GM12878 (cell line): ENCODE data around the gene PCDHA7. TPM values are rescaled to one million over a fixed set of nuclear protein-coding genes. Genes with fewer than 3 reads are reported as not detected.

ENCODE experiments used
- ATAC-seq: fragments of 200-7000 bp; cut with Tn5 transposase; 3 replicates; pipeline ENCODE4 v1.9.1; 2020; ENCODE audit warnings: mild to moderate bottlenecking, moderate library complexity
- BruUV-seq: library from RNA; stranded (reverse); fragments of 400-500 nt; replicated peaks from 2 replicates; lab custom pipeline; 2021; lab: Mats Ljungman, UMichigan
- CTCF ChIA-PET: fragments of 300-600 bp; sonication (Branson Sonifier 250); formaldehyde crosslinking; extraction: SDS; loops from one replicate; lab custom pipeline; 2021; ENCODE audit warnings: inconsistent platforms; lab: Yijun Ruan, JAX
- POLR2A ChIA-PET: fragments of 350-600 bp; formaldehyde crosslinking; extraction: SDS; loops from one replicate; lab custom pipeline; 2021; ENCODE audit warnings: inconsistent platforms; lab: Charles Lee
- RAD21 ChIA-PET: fragments of 300-600 bp; sonication (Branson Sonifier 250); formaldehyde crosslinking; loops from one replicate; lab custom pipeline; 2023; ENCODE audit warnings: antibody characterized with exemption; ENCODE audit not compliant: unreplicated experiment; lab: Charles Lee
- SMC1A ChIA-PET: fragments of 300-600 bp; sonication (Branson Sonifier 250); formaldehyde crosslinking; loops from one replicate; lab custom pipeline; 2023; ENCODE audit not compliant: unreplicated experiment, uncharacterized antibody; lab: Charles Lee
- DNase-seq: peaks from one replicate; pipeline ENCODE4 v3.0.0-alpha.2; 2011; ENCODE audit warnings: low read depth, low spot score
- FAIRE-seq: peaks from 3 replicates; lab custom pipeline; 2011; peaks lifted over from hg19 to GRCh38; lab: Jason Lieb, UNC
- H2AFZ ChIP-seq: 2 replicates; pipeline ENCODE4 v1.6.0; 2011; ENCODE audit warnings: low read depth, low read length, control low read depth; ENCODE audit not compliant: control insufficient read depth
- H3K27ac ChIP-seq: 2 replicates; pipeline ENCODE4 v1.5.1; 2011; ENCODE audit warnings: control low read depth; ENCODE audit not compliant: control insufficient read depth, insufficient read depth
- H3K27me3 ChIP-seq, 2 experiments: replicated peaks in 1 of 2; 2 replicates each; pipeline versions ENCODE4 v1.6.0 to v1.6.1; 2011; ENCODE audit warnings: low read length in 1 of 2; ENCODE audit not compliant: control insufficient read depth in 2 of 2, insufficient read depth in 2 of 2
- H3K36me3 ChIP-seq, 2 experiments: 2 replicates each; pipeline ENCODE4 v1.5.1; 2011; ENCODE audit warnings: low read length in 1 of 2; ENCODE audit not compliant: control insufficient read depth in 2 of 2, insufficient read depth in 2 of 2
- H3K4me1 ChIP-seq: 2 replicates; pipeline ENCODE4 v1.6.1; 2011; ENCODE audit warnings: mild to moderate bottlenecking, low read length, moderate library complexity, mixed read lengths; ENCODE audit not compliant: control insufficient read depth, insufficient read depth
- H3K4me2 ChIP-seq: 2 replicates; pipeline ENCODE4 v1.6.0; 2011; ENCODE audit warnings: control low read depth; ENCODE audit not compliant: control insufficient read depth, insufficient read depth
- H3K4me3 ChIP-seq: fragments of 200-600 bp; sonication (generic); 2 replicates; pipeline ENCODE4 v1.5.1; 2016
- H3K79me2 ChIP-seq: 2 replicates; pipeline ENCODE4 v1.6.0; 2011; ENCODE audit warnings: low read length; ENCODE audit not compliant: control insufficient read depth, insufficient read depth
- H3K9ac ChIP-seq: 2 replicates; pipeline ENCODE4 v1.8.0; 2011; ENCODE audit warnings: low read length, control low read depth, mixed read lengths; ENCODE audit not compliant: control insufficient read depth, insufficient read depth
- H3K9me3 ChIP-seq: replicated peaks from 3 replicates; pipeline ENCODE4 v1.5.1; 2011; ENCODE audit warnings: mild to moderate bottlenecking, low read length; ENCODE audit not compliant: control insufficient read depth, insufficient read depth
- H4K20me1 ChIP-seq: 2 replicates; pipeline ENCODE4 v1.6.0; 2011; ENCODE audit not compliant: control insufficient read depth, insufficient read depth
- ATF2 ChIP-seq: IDR thresholded peaks from 2 replicates; pipeline ENCODE4 v1.6.1; 2012; ENCODE audit warnings: low read length, inconsistent platforms
- FOXK2 ChIP-seq: fragments of 450-650 bp; IDR thresholded peaks from 2 replicates; pipeline ENCODE4 v1.6.1; 2017; ENCODE audit warnings: mild to moderate bottlenecking, moderate library complexity
- HSF1 ChIP-seq: fragments of 150-350 bp; IDR thresholded peaks from 2 replicates; pipeline ENCODE4 v1.6.1; 2014; ENCODE audit warnings: mild to moderate bottlenecking, low read depth, low read length
- MTA2 ChIP-seq: fragments of 450-650 bp; IDR thresholded peaks from 2 replicates; pipeline ENCODE4 v1.6.1; 2016; ENCODE audit warnings: low read depth, mild to moderate bottlenecking, moderate library complexity
- PAX8 ChIP-seq: fragments of 450-650 bp; IDR thresholded peaks from 2 replicates; pipeline ENCODE4 v1.6.1; 2017; ENCODE audit warnings: mild to moderate bottlenecking, moderate library complexity
- POLR2A ChIP-seq: IDR thresholded peaks from 2 replicates; pipeline ENCODE4 v1.6.1; 2011; ENCODE audit warnings: low read depth, mild to moderate bottlenecking, low read length
- RAD51 ChIP-seq: fragments of 450-650 bp; IDR thresholded peaks from 2 replicates; pipeline ENCODE4 v1.6.1; 2016; ENCODE audit warnings: moderate library complexity, mild to moderate bottlenecking, inconsistent platforms
- RFX5 ChIP-seq: IDR thresholded peaks from 2 replicates; pipeline ENCODE4 v1.6.1; 2011; ENCODE audit warnings: low read depth, low read length, improper control_type of control experiment
- SIN3A ChIP-seq: IDR thresholded peaks from 2 replicates; pipeline ENCODE4 v1.6.1; 2012; ENCODE audit warnings: low read depth, low read length, improper control_type of control experiment
- SPI1 ChIP-seq: IDR thresholded peaks from 2 replicates; pipeline ENCODE4 v1.6.1; 2011; ENCODE audit warnings: low read depth, mild to moderate bottlenecking, low read length, moderate library complexity, borderline replicate concordance; ENCODE audit not compliant: insufficient read depth
- TARDBP ChIP-seq: IDR thresholded peaks from 2 replicates; pipeline ENCODE4 v1.6.1; 2016; ENCODE audit warnings: borderline replicate concordance
- TCF7 ChIP-seq: IDR thresholded peaks from 2 replicates; pipeline ENCODE4 v1.6.1; 2014; ENCODE audit warnings: antibody characterized with exemption, borderline replicate concordance
- WGBS: methylation state at CpG from one replicate; pipeline ENCODE4 v1.1.6; 2016; ENCODE audit warnings: low lambda C conversion rate; ENCODE audit not compliant: insufficient replicate concordance, insufficient coverage; ENCODE audit errors: missing lambda C conversion rate; 5-methylcytosine and 5-hydroxymethylcytosine counted together
- in situ Hi-C: fragments of 300-500 bp; cut with MboI; formaldehyde crosslinking; loops from 9 replicates; pipeline ENCODE4 v1.14.3; 2018; ENCODE audit warnings: mixed read lengths
- intact Hi-C: fragments of 100-400 bp; cut with micrococcal nuclease; formaldehyde crosslinking; loops from one replicate; pipeline ENCODE4 v1.14.2; 2022; ENCODE audit not compliant: unreplicated experiment
- polyA plus RNA-seq, 11 experiments: library from polyadenylated mRNA; depleted of rRNA in 4 of 11; unstranded in 6 of 11; stranded (reverse) in 5 of 11; fragments of >200 nt; fragmentation: Nextera tagmentation in 4 of 11; fragmentation: Illumina TruSeq in 1 of 11; extraction: Ambion mirVana in 4 of 11; extraction: Trizol in 1 of 11; gene quantifications; 1 replicate in 1 of 11; 2 replicates in 10 of 11; pipeline versions ENCODE4 v1.2.1 to v1.2.3, GENCODE V29; 2011 to 2016; ENCODE audit warnings: inconsistent platforms in 2 of 11, missing spikeins in 2 of 11, low read depth in 1 of 11
- total RNA-seq, 4 experiments: library from RNA; depleted of rRNA in 3 of 4; stranded (reverse); fragments of >200 nt in 3 of 4; fragmentation: Illumina TruSeq in 1 of 4; extraction: Trizol in 1 of 4; gene quantifications; 2 replicates each; pipeline versions ENCODE4 v1.2.1 to v1.2.3, GENCODE V29; 2013 to 2021

The PCDHA7 gene
- total and polyA plus RNA-seq, 10 of the 15 experiments (the other 5 are each of a cell fraction or from before 2014, with no cell fraction given) = 0.05 to 0.06 TPM; not detected in 8

DNA sequence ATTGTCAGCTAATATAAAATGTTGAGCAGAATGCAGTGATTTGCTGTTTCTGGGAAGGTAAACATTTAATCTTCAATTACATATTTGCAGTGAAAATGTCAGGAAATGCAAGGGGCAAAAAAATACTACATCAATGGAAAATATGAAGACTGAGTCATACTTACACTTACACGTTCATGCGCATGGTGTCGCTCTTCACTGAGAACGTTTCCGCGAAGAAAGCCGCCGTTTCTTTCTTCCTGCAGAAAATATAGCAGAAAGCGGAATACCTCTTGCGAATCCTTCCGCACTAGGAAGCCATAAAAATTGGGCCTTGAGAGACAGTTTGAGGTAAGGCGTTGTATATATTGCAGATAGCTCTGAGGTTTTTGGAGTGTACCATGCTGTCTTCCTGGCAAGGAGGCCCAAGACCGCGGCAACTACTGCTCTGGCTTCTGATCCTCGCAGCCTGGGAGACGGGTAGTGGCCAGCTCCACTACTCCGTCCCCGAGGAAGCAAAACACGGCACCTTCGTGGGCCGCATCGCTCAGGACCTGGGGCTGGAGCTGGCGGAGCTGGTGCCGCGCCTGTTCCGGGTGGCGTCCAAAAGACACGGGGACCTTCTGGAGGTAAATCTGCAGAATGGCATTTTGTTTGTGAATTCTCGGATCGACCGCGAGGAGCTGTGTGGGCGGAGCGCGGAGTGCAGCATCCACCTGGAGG lies 48.0 kb downstream of the PCDHA7 start, which contains the start of gene PCDHA13 (continued):
- TF ChIP-seq RFX5 (no peak), TARDBP (no peak), FOXK2 (no peak)

- in situ Hi-C loops = no loop called here
- CTCF ChIA-PET = no interaction called here
Observed at GRCh38 chr5:140882591-140882899, 48.5 kb downstream of the PCDHA7 start.

More at GRCh38 chr5:140882591-140882899, 48.5 kb downstream of the PCDHA7 start:
- Histone ChIP-seq H3K4me2 (no peak overlapping the region), H4K20me1 (no peaks in the 10 kb centered on the region), H3K27me3 (no peaks in the 10 kb centered on the region), H3K9ac (no peak overlapping the region), H3K79me2 (no peaks in the 10 kb centered on the region), H3K27ac (no peak overlapping the region), H3K9me3 (peaks cover 2% of the 10 kb centered on the region; the same call in 1 of the 3 replicates), H3K36me3 (no peaks in the 10 kb centered on the region), H2AFZ (no peak overlapping the region), H3K4me3 (no peak overlapping the region), H3K4me1 (no peaks in the 10 kb centered on the region)
- no TSS peak for BruUV-seq
- ChIA-PET SMC1A (no interaction called here), RAD21 (no interaction called here), POLR2A (no interaction called here)
- DNase-seq = no peak
- 63% methylated on average over 12 of the region's 12 CpGs for WGBS
- intact Hi-C loops = no loop called here
- no peak for FAIRE-seq
- ATAC-seq = no peak
- TF ChIP-seq SPI1 (no peak), RAD51 (no peak), PAX8 (no peak), MTA2 (no peak), ATF2 (no peak), SIN3A (no peak), HSF1 (no peak), POLR2A (no peak), TCF7 (no peak)
